Activated naive CD4-positive, alpha-beta T cell treated with Interleukin-2 at 50 U/mL for 16 hours (primary cell): Measurements from ENCODE around the gene DENND6B.
"Not testable (repeated sequence)": the region's sequence is repeated elsewhere in the genome, so short reads cannot be mapped to it uniquely, and the experiment has no call there.

Experiments used
- DNase-seq: peaks from one replicate; pipeline ENCODE4 v3.0.0-alpha.2; 2020

DENND6B gene, protein sequence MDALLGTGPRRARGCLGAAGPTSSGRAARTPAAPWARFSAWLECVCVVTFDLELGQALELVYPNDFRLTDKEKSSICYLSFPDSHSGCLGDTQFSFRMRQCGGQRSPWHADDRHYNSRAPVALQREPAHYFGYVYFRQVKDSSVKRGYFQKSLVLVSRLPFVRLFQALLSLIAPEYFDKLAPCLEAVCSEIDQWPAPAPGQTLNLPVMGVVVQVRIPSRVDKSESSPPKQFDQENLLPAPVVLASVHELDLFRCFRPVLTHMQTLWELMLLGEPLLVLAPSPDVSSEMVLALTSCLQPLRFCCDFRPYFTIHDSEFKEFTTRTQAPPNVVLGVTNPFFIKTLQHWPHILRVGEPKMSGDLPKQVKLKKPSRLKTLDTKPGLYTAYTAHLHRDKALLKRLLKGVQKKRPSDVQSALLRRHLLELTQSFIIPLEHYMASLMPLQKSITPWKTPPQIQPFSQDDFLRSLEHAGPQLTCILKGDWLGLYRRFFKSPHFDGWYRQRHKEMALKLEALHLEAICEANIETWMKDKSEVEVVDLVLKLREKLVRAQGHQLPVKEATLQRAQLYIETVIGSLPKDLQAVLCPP

DNA sequence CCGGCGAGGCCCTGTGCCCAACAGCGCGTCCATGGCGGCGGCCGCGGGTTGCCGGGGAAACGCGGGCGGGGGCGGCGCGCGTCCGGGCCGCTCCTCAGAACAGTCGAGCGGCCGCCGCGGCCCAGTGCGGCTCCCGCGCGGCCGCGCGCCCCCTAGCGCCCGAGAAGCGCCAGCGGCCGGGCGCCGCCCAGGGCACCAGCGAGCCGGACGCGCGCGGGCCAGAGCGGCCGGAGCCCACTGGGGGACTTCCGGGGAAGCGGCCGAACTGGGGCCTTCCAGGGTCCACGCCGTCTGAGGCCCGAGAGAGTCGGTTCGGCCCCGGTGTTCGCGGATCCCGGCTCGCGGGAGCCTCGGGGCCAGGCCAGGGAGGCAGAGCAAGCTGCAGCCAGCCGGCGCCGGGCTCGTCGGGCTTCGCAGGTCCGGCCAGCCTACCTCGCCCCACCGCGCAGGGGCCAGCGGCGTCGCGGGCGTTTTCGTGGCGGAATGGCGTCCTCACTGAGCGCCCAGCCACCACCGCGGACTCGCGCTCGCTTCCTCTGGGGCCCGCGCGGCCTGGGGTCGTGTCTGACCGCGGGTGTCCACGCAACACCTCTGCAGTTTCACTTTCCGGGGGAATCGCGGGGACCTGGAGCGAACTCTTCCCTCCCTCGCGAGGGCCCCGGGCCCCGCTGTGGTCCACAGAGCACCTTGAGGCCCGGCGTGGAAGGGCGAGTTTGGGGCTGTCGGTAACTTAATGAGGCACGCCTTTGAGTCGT is at the start of gene DENND6B:
TSS of gene DENND6B (minus strand) at position 57 of the 755 bp plus-strand sequence. CDS start at position 33, 24 bp downstream.
- DNase-seq, result peak; percentile 68

DNA sequence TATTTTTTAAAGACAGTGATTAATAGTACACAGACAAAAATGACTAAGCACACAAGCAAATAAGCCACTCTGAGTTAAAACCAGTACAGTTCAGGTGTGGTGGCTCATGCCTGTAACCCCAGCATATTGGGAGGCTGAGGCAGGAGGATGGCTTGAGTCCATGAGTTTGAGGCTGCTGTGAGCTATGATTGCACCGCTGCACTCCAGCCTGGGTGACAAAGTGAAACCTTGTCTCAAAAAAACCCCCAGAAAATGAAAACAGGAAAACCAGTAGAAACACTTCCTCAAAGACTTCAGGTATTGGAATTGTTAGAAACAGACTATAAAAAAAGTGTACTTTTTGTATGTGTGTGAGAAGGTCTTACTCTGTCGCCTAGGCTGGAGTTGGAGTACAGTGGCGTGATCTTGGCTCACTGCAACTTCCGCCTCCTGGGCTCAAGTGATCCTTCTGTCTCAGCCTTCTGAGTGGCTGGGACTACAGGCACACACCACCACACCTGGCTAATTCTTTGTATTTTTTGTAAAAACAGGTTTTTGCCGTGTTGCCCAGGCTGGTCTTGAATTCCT is 49.4 kb upstream of the DENND6B start:
- DNase-seq, result no peak

DNA sequence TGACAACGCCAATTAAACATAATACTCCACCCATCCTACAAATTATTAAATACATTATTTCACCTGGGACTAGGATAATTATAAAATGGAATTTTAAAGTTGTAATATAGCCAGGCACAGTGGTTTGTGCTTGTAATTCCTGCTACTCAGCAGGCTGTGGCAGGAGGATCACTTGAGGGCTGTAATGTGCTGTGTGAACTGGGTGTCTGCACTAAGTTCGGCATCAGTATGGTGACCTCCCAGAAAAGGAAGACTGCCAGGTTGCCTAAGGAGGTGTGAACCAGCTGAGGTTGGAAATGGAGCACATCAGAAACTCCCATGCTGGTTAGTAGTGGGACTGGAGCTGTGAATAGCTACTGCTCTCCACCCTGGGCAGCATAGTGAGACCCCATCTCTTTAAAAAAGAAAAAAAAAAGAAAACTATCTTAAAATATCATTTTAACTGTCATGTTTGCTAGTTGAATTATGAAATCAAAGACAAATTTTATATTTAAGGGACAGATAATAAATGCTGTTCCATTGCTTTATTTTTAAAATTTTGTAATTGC is 44.4 kb upstream of the DENND6B start:
- DNase-seq, result no peak

DNA sequence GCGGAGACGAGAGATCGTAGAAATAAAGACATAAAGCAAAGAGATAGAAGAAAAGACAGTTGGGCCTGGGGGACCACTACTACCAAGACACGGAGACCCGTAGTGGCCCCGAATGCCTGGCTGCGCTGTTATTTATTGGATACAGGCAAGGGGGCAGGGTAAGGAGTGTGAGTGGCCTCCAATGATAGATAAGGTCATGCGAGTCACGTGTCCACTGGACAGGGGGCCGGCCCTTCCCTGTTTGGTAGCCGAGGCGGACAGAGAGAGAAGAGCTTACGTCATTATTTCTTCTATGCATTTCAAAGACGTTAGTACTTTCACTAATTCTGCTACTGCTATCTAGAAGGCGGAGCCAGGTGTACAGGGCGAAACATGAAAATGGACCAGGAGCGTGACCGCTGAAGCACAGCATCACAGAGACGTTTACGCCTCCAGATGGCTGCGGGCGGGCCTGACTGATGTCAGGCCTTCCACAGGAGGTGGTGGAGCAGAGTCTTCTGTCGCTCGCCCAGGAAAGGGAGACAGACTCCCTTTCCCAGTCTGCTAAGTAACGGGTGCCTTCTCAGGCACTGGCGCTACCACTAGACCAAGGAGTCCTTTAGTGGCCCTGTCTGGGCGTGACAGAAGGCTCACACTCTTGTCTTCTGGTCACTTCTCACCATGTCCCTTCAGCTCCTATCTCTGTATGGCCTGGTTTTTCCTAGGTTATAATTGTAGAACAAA is 41.1 kb upstream of the DENND6B start:
- DNase-seq, result no peak

DNA sequence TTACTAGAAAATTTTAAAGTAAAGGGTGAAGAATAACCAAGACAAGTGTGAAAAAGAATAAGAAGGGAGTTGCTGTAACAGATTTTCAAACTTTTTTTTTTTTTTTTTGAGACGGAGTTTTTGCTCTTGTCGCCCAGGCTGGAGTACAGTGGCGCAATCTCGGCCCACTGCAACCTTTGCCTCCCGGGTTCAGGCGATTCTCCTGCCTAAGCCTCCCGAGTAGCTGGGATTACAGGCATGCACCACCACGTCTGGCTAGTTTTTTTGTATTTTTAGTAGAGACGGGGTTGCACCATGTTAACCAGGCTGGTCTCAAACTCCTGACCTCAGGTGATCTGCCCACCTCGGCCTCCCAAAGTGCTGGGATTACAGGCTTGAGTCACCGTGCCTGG is 37.0 kb upstream of the DENND6B start:
- not testable (repeated sequence) for DNase-seq

DNA sequence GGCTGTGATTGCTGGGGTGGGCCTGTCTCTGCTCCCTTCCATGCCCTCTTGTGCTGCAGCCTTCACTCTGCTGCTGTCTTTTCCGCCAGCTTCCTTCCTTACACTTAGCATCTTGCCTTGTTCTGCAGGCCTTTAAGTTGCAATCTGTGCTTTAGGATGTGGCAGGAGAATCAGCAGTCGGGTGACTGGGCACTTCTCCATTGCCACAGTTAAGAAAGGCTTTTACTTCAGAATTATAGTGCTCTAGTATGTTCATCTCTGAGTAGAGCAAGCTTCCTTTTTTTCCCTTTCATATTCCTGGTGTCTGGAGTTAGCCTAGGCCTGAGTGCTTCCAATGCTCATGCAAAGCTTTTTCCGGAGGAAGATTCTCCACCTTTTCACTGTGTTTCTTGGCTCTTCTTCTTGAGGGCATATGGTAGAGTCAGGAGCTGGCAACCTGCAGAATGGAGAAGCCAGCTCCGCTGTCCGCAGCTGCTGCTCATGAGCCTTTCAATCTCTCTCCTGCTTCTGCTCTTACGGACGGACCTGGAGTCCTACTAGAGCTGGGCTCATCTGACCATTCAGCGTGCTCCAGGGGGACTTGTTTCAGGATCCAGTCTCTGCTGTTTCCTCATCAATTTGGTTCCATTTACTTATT is 36.5 kb upstream of the DENND6B start:
- no peak for DNase-seq

DNA sequence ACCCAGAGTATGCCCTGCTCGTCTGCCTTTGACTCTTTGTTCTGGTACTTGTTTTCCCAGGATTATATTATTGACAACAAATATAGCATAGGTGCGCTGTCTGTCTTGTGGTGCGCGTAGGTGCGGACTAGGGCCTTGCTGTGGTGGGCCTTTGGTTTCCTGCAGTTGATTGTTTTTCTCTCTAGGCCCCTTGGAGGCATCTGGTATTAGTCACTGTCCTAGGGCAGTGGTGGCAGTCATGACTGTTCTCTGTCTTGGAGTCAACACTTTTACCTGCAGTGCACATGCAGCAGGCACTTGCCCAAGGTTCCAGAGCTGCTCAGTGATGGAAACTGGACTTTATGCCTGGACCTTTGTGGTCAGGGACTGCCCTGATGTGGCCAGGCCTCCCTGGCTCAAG is 34.9 kb upstream of the DENND6B start:
- no peak for DNase-seq

DNA sequence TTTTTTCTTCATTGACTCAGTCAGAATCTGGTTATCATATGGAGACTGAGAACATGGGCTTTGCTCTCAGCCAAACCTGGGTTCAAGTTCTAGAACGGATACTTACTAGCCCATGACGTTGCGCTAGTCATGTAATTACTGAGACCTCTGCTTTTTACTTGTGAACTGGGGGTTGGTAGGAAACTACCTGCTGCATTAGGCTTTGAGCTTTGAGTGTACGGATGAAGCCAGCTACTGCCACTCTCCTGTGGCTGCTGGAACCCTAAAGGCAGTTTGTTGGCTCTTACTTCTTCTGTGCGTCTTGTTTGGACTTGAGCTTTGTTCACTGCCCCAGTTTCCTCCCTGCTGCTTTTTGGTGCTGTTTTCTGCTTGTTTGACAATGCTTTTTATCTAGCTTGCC is 34.4 kb upstream of the DENND6B start:
- DNase-seq, result no peak

DNA sequence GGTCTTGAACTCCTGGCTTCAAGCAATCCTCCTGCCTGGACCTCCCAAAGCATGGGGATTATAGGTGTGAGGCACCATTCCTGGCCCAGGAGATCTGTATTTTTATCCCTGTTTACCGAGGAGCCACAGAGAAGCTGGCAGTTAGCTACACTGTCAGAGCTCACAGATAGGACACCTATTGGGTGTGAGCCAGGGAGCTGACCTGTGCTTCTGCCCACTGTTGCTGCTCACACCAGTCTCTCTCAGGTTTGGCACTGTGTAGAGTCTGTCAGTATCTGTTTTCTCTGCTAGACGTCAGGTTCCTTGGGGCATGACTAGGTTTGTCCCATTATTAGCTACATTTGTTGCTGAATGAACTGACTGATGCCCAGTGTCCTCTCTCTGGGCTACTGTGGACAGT is 33.8 kb upstream of the DENND6B start:
- no peak for DNase-seq

DNA sequence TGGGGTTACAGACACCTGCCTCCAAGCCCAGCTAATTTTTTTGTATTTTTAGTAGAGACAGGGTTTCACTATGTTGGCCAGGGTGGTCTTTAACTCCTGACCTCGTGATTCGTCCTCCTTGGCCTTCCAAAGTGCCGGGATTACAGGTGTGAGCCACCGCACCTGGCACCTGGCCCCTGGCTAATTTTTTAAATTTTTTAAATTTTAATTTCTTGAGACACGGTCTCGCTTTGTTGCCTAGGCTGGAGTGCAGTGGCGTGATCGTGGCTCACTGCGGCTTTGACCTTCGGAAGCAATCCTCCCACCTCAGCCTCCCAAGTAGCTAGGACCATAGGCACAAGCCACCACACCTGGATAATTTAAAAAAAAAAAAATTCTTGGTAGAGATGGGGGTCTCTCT is 30.9 kb upstream of the DENND6B start:
- no peak for DNase-seq

DNA sequence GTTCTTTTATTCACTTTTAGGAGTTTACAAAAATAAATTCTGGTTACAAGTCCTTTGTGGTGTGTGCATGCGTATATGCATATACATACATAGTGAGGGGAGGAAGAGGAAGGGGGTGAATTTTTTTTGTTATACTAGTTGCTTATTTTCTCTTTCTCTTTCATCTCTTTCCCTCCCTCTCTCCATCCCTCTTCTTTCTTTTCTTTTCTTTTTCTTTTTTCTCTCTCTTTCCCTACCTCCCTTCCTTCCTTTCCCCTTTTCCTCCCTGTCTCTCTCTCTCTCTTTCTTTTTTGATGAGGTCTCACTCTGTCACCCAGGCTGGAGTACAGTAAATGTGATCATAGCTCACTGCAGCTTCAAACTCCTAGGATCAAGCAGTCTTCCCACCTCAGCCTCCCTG is 30.4 kb upstream of the DENND6B start:
- DNase-seq, result no peak

DNA sequence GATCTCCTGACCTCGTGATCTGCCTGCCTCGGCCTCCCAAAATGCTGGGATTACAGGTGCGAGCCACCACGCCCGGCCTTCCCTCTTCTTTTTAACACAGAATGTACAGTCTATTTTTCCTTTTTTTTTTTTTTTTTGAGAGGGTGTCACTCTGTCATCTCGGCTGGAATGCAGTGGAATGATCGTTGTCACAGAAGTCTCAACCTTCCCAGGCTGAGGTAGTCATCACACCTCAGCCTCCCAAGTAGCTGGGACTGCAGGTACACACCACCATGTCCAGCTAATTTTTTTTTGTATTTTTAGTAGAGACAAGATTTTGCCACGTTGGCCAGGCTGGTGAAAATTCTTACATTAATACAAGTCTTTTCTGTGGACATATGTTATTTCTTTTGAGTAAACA is 29.4 kb upstream of the DENND6B start:
- no peak for DNase-seq

DNA sequence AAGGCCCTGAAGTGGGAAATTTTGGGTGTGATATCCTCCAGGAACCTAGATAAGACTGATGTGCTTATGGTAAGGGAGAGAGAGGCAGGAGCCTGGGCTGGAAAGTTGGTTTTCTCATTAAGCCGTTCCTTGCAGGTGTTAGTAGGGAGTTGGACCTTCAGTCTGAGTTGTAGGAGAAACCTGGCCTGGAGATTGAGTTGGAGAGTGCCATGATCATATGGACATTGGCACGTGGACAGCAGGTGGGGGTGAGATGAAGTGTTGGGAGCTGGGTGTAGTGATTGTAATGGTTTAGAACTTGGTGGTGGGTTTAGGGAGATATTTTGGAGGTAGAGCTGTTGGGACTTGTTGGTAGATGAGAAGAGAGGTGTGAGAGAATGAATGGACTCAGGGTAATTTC is 21.2 kb upstream of the DENND6B start:
- DNase-seq, result no peak

DNA sequence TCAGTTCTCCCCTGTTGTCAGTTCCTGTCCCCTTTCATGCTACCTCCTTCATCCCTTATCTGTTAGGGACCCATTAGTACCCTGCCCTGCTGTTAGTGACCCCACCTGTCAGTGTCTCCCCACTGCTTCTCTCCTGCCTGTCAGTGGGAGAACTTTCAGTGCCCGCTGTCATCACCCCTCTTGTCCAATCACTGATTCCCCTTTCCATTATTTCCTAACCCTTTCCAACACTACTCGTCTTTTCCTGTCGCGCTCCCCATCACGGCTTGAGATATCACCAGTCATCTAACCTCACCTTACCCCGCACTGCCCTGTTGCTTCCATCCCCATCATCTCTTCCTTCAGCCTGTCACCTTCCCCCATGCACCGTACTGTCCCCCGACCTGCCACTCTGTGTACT is 20.3 kb upstream of the DENND6B start:
- no peak for DNase-seq

DNA sequence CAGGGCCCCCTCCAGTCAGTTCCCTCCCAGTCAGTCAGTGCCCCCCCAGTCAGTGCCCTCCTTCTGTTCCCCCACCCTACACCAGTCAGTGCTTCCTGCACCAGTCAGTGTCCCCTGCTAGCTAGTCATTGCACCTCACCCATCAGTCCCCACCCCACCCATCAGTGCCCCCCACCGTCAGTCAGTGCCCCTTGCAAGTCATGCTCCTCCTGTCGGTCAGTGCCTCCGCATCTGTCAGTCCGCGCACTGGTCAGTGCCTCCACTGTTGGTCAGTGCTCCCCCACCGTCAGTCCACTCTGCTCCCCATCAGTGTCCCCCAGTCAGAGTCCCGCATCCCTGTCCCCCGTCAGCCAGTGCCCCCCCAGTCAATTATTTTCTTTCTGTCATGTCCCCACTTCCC is 19.7 kb upstream of the DENND6B start:
- no peak for DNase-seq

DNA sequence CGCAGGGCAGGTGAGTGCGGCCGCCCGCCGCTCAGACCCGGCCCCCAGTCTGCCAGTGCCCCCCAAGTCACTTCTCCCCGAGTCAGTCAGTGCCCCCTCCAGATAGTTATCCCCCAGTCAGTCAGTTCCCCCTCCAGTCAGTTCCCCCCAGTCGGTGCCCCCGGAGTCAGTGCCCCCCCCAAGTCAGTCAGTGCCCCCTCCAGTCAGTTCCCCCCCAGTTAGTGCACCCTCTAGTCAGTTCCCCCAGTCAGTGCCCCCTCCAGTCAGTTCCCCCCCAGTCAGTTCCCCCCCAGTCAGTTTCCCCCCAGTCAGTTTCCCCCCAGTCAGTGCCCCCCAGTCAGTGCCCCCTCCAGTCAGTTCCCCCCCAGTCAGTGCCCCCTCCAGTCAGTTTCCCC is 16.7 kb upstream of the DENND6B start:
- no peak for DNase-seq

DNA sequence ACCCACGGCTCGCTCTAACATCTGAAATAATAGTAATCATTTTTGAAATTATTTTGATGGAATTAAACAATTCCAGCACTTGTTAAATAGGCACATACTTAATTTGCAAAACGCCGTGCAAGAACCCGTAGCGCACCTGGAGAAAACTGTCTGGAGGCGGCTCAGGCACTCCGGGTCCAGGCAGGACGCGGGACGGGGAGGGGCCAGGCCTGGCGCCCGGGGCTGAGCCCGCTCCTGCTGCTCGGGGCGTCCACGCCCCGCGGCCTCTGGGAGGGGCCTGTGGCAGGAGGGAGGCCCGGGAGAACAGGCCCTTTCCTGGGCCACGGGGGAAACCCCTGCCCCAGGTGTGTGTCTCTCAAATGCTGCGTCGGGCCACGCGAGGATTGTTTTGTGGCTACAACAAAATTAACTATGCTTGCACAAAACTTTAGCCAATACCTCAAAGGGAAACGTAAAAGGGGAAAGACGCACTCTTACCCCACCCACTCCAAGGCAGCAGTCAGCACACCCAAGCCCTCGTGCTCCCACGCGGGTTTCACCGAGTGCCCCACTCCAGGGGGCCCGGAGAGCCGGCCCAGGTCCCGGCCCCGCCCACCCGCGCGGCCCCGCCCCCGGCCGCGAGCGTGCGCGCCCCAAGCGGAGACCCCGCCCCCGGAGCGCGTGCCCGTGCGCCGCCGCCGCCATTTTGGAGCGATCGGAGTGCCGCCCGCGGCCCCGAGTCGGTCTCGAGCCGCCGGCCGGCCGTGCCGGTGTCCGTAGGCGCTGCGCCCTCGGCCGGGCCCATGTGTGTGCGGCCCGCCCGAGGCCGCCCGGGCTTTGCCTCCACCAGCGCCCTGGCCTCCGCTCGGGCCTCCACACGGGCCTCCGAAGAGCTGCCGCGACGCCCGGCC is 16.1 kb upstream of the DENND6B start, which contains the start of gene PPP6R2:
TSS of gene PPP6R2 (plus strand) at position 677 of the 890 bp plus-strand sequence. CDS start 50,582 bp downstream, outside the sequence.
- peak; percentile 90 for DNase-seq

DNA sequence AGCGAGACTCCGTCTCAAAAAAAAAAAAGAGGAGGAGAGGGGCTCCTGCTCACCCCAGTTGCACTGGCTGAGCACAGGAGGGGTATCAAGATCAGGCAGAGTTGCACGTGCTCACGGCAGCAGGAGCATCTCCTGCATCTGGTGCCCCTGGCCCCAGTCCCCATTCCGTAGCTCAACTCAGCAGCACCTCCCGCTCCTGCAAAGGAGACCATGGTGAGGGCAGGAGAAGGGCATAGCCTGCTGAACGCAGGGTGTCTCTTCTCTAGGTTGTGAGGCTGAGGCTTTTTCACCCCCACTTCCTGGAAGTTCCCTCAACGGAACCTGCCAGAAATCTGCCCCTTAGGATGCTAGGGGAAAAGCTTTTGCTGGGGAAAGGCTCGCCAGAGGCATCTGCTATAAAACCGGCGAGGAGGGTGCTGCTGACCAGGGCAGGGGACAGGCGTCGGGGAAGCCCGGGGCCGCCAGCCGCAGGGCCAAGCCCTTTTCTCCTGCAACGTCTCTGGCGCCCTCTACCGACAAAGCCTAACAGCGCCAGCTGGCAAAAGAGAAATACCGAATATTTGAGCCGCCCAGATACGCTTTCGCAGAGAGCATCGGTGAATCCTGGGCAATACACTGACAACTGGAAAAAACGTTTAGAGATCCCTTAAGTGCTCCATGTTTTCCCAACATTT is 15.3 kb upstream of the DENND6B start:
- DNase-seq, result peak; percentile 89

DNA sequence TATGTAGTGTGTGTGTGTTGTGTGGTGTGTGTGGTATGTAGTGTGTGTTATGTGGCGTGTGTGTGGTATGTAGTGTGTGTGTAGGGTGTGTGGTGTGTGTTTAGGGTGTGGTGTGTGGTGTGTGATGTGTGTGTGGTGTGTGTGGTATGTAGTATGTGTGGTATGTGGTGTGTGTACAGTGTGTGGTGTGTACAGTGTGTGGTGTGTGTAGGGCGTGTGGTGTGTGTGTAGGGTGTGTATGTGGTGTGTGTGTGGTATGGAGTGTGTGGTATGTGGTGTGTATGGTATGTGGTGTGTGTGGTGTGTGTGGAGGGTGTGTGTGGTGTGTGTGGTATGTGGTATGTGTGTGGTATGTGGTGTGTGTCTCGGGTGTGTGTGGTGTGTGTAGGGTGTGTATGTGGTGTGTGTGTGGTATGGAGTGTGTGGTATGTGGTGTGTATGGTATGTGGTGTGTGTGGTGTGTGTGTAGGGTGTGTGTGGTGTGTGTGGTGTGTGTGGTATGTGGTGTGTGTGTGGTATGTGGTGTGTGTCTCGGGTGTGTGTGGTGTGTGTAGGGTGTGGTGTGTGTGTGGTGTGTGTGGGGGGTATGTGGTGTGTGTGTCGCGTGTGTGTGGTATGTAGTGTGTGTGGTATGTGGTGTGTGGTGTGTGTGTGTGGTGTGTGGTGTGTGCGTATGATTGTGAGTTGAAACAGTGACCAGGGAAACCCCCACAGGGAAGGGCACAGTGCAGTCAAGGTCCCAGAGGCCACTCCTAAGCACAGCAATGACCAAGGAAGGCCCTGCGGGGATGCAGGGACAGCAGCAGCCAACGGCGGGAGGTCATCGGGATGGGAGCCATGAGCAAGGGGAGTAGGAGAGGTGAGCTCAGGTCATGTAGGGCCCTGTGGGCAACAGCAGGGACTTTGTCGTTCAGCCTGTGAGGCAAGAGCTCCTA is 13.4 kb upstream of the DENND6B start:
- no peak for DNase-seq
